HL-60 (cell line): ENCODE data around the gene BRD4.

ENCODE experiments used
- DNase-seq, 2 experiments: peaks; one replicate each; pipeline ENCODE4 v3.0.0-alpha.2; 2010 to 2020; ENCODE audit warnings: low read depth in 1 of 2, low spot score in 1 of 2
- H3K27ac ChIP-seq: fragments of 250-450 bp; sonication (Bioruptor Pico); replicated peaks from 2 replicates; pipeline ENCODE4 v1.5.1; 2020; ENCODE audit warnings: mild to moderate bottlenecking, moderate library complexity
- H3K27me3 ChIP-seq: fragments of 250-450 bp; sonication (Bioruptor Pico); 2 replicates; pipeline ENCODE4 v1.5.1; 2021; ENCODE audit warnings: mild to moderate bottlenecking, moderate library complexity; ENCODE audit not compliant: insufficient read depth, poor library complexity, severe bottlenecking
- H3K4me3 ChIP-seq: replicated peaks from 2 replicates; pipeline ENCODE4 v1.5.1; 2011; ENCODE audit warnings: mild to moderate bottlenecking, control low read depth, low read length; ENCODE audit not compliant: insufficient read depth
- GABPA ChIP-seq: IDR thresholded peaks from 2 replicates; pipeline ENCODE4 v1.6.1; 2012; ENCODE audit warnings: low read depth
- POLR2AphosphoS5 ChIP-seq: IDR thresholded peaks from 2 replicates; pipeline ENCODE4 v1.6.1; 2012; ENCODE audit warnings: low read depth
- SPI1 ChIP-seq: IDR thresholded peaks from 2 replicates; pipeline ENCODE4 v1.6.1; 2012; ENCODE audit warnings: low read depth, mild to moderate bottlenecking, borderline replicate concordance
- TF ChIP-seq, protein P1 (sequence below): IDR thresholded peaks from one replicate; pipeline ENCODE4 v1.5.1; 2011; ENCODE audit warnings: low read length, control low read depth, inconsistent platforms; ENCODE audit not compliant: insufficient read depth
- TF ChIP-seq, protein P2 (sequence below): IDR thresholded peaks from 2 replicates; pipeline ENCODE4 v1.6.1; 2012; ENCODE audit warnings: low read depth; ENCODE audit not compliant: insufficient replicate concordance

BRD4 gene

DNA sequence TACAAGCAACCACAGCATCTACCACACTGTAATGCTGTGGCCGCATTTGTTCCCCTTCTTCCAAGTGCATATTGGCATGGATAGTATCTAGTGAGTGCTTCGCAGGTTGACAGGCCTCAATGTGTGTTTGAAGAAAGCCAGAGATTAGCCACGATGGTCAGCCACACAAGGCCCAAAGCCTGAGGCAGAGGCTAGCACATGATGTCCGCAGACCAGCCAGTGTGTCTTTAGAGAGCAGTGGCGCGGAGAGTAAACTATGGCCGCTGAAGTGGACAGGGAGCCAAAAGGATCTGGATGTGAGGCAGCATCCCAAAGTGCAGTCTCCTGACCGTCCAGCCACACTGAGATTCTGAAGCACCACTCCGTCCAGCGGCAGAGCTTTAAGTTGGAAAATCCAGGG is 36.0 kb downstream of the BRD4 start:
- H3K27me3 ChIP-seq = no peaks in the 10 kb centered on the region
- no peak overlapping the region for H3K4me3 ChIP-seq
- TF ChIP-seq GABPA = no peak
- no peak for TF ChIP-seq POLR2AphosphoS5
- TF ChIP-seq, protein P1, sequence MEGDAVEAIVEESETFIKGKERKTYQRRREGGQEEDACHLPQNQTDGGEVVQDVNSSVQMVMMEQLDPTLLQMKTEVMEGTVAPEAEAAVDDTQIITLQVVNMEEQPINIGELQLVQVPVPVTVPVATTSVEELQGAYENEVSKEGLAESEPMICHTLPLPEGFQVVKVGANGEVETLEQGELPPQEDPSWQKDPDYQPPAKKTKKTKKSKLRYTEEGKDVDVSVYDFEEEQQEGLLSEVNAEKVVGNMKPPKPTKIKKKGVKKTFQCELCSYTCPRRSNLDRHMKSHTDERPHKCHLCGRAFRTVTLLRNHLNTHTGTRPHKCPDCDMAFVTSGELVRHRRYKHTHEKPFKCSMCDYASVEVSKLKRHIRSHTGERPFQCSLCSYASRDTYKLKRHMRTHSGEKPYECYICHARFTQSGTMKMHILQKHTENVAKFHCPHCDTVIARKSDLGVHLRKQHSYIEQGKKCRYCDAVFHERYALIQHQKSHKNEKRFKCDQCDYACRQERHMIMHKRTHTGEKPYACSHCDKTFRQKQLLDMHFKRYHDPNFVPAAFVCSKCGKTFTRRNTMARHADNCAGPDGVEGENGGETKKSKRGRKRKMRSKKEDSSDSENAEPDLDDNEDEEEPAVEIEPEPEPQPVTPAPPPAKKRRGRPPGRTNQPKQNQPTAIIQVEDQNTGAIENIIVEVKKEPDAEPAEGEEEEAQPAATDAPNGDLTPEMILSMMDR = no peak
- H3K27ac ChIP-seq = no peak overlapping the region
- DNase-seq = no peak

DNA sequence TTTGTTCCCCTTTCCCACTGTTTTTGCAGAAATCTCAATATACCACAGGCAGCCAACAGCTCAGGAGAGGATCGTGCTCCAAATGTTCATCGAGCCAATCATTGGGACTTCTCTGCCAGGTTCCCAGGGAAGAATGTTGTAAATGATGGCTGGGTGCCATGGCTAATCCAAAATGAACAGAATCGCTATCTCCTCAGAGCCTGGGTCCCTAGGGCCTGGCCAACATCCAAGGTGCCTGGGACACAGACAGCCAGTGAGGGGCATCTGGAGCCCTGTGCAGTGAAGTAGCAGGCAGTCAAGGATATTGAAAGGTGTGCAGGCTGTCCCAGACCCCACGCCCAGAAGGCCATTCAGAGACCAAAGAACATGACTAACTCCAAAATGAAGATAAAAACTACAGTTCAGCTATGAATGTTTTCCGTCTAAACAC is 37.8 kb downstream of the BRD4 start:
- TF ChIP-seq, protein P1 = no peak
- TF ChIP-seq GABPA (no peak), SPI1 (no peak), POLR2AphosphoS5 (no peak)
- TF ChIP-seq, protein P2, sequence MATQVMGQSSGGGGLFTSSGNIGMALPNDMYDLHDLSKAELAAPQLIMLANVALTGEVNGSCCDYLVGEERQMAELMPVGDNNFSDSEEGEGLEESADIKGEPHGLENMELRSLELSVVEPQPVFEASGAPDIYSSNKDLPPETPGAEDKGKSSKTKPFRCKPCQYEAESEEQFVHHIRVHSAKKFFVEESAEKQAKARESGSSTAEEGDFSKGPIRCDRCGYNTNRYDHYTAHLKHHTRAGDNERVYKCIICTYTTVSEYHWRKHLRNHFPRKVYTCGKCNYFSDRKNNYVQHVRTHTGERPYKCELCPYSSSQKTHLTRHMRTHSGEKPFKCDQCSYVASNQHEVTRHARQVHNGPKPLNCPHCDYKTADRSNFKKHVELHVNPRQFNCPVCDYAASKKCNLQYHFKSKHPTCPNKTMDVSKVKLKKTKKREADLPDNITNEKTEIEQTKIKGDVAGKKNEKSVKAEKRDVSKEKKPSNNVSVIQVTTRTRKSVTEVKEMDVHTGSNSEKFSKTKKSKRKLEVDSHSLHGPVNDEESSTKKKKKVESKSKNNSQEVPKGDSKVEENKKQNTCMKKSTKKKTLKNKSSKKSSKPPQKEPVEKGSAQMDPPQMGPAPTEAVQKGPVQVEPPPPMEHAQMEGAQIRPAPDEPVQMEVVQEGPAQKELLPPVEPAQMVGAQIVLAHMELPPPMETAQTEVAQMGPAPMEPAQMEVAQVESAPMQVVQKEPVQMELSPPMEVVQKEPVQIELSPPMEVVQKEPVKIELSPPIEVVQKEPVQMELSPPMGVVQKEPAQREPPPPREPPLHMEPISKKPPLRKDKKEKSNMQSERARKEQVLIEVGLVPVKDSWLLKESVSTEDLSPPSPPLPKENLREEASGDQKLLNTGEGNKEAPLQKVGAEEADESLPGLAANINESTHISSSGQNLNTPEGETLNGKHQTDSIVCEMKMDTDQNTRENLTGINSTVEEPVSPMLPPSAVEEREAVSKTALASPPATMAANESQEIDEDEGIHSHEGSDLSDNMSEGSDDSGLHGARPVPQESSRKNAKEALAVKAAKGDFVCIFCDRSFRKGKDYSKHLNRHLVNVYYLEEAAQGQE = no peak
- Histone ChIP-seq H3K27ac (no peak overlapping the region), H3K4me3 (no peak overlapping the region), H3K27me3 (no peaks in the 10 kb centered on the region)
- DNase-seq = no peak

DNA sequence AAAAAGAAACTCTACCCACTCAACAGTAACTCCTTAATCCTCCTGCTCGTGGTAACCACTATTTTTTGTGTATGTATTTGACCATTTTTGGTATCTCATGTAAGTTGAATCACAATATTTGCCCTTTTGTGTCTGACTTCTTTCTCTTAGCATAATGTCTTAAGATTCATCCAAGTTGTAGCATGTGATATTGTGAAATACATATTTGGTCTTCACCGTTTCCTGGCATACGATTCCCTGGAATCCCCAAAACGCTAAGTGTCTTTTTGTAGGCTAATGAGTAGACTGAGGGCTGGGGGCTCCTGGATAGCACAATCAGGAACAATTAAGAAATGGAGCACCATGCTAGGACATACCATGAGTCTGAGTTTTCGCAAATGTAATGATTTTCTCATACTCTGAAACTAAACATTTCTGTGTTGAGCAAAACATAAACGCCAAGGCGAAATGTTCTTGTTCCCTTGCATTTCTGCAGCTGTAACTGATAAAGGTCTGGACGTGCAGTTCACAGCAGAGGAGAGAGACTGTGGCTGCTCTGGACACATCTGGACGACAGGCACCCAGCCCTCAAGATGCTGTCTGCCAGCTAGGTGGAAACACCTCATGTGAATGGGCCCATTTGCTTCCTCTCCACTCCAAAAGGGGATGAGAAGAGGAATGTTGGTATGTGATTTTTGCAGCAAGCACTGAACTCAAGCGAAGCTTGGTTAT is 38.4 kb downstream of the BRD4 start:
- Histone ChIP-seq H3K27ac (no peak overlapping the region), H3K27me3 (no peaks in the 10 kb centered on the region), H3K4me3 (no peak overlapping the region)
- DNase-seq = no peak
- TF ChIP-seq, protein P1 = no peak
- TF ChIP-seq POLR2AphosphoS5 = no peak
- TF ChIP-seq, protein P2 = no peak
- TF ChIP-seq GABPA = no peak
